Measurements from ENCODE around the gene PIGL.

PIGL gene

GRCh38 chr17:16211590-16211989 is 5.4 kb upstream of the PIGL start:
- no peak for DNase-seq (ENCODE audit: extremely low spot score)
- no peak for TF ChIP-seq CTCF (IDR thresholded peaks at IDR 0.05; ENCODE audit: control extremely low read depth, extremely low read depth, low read depth, missing control alignments)
- CTCF ChIA-PET, result interaction anchor here (1.5 kb wide), 1 partner anchor 9 kb away, joined by 4 read pairs; no protein-coding TSS in a partner anchor
- POLR2A ChIA-PET, result no interaction called here

- POLR2A ChIA-PET, result interaction anchor here (0.6 kb wide), 1 partner anchor 109 kb away, joined by 3 read pairs; no protein-coding TSS in a partner anchor
- no peak for DNase-seq (ENCODE audit: extremely low spot score)
- CTCF ChIA-PET, result no interaction called here
- TF ChIP-seq CTCF (IDR thresholded peaks at IDR 0.05; ENCODE audit: control extremely low read depth, extremely low read depth, low read depth, missing control alignments), result no peak
Measured at GRCh38 chr17:16212793-16213192, 4.2 kb upstream of the PIGL start.

DNA sequence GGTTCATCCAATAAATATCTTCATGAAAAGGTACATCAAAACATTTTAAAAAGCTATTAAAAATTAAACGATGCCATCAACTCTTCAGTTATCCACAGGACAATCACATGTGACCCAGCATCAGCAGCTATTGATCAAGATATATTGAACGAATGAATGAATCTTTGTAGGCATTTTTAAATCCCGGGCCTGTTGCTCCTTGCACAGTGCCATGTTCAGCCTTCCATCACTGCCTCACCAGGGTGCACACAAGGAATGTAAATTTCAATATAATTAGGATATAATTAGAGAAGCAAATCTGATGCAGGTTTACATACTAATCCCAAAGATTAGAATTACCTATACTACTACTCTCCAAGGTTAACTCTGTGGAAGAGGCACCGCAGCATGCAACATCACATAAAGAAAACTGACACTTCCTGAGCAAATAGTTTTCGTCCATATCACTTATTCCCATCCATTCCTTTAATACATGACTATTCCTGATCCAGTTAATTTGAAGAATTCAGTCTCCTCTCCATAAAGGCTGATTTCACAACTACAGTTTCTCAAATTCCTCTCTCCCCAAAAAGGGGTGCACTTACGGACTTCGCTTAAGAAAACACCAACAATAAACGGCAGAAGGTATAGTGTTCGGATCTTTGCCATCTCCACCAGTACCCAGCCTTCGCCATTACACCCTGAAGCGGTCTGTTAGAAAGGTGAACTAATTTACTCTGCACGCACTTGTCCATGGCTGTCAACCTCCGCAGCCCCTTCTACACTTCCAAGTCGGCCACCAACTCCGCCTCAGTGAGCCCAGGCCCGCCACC is 2.6 kb upstream of the PIGL start:
- no peak for DNase-seq (ENCODE audit: extremely low spot score)
- ChIA-PET CTCF (interaction anchor here (1.2 to 1.8 kb wide), 3 partner anchors 9 to 71 kb away, joined by 4 to 6 read pairs (median 4); no protein-coding TSS in a partner anchor), POLR2A (no interaction called here)
- TF ChIP-seq CTCF (IDR thresholded peaks at IDR 0.05; ENCODE audit: control extremely low read depth, extremely low read depth, low read depth, missing control alignments), result no peak

- no peak for TF ChIP-seq CTCF (IDR thresholded peaks at IDR 0.05; ENCODE audit: control extremely low read depth, extremely low read depth, low read depth, missing control alignments)
- ChIA-PET CTCF (interaction anchor here (1.1 to 1.8 kb wide), 5 partner anchors 9 to 70 kb away, joined by 3 to 6 read pairs (median 4); no protein-coding TSS in a partner anchor), POLR2A (no interaction called here)
- peak; percentile 52 for DNase-seq (ENCODE audit: extremely low spot score)
Measured at GRCh38 chr17:16215002-16215272, 2.1 kb upstream of the PIGL start.

DNA sequence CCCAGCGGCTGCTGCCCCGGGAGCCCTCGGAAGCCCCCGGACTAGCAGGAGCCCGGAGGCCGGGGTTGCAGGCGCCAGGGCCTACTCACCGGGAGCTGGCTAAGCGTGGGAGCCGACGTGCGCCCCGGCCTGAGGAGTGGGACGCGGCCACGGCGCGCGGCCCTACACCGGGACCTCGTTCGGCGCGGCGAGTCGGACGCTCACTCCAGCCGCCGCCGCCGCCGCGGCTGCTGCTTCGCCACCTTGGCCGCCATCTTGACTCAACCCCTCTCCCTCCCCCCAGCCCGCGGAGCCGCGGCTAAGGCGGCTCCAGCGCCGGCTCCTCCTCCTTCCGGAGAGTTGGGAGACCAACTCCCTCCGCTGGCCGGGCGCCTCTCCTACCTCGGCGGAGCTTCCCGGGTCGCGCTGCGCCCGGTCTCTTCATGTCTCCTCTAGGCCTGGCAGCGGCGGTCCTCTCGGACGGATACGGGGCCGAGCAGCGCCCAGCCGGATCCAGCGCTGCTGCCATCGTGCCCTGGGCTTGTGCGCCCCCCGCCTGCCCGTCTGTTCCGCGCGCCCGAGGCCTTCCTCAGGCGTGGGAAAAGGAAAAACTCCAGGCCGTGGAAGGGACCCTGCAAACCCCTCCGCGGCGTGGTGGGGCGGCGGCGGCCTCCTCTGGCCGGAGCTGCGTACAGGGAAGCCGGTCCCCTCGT is 1.6 kb upstream of the PIGL start, which contains the start of gene NCOR1:
Gene NCOR1, minus strand, starts transcription at position 262 of the 692 bp plus-strand sequence. CDS start 20,965 bp downstream, outside the sequence.
- POLR2A ChIA-PET, result no interaction called here
- CTCF ChIA-PET, result interaction anchor here (1.1 to 3.3 kb wide), 5 partner anchors 8 to 71 kb away, joined by 3 to 11 read pairs (median 4); no protein-coding TSS in a partner anchor

More for the DNA sequence above, 1.6 kb upstream of the PIGL start, which contains the start of gene NCOR1:
- peak; percentile 27 for TF ChIP-seq CTCF (IDR thresholded peaks at IDR 0.05; ENCODE audit: control extremely low read depth, extremely low read depth, low read depth, missing control alignments)
- peak; percentile 91 for DNase-seq (ENCODE audit: extremely low spot score)
